ENCODE data around the gene DMRTC1. TPM values are rescaled to one million over a fixed set of nuclear protein-coding genes. Genes with fewer than 3 reads are reported as not detected.
"Not testable (repeated sequence)": the region's sequence is repeated elsewhere in the genome, so short reads cannot be mapped to it uniquely, and the experiment has no call there.

The DMRTC1 gene
- total and polyA plus RNA-seq, 4 donors: 0.23 to 1.2 TPM; not detected in 2

GRCh38 chrX:72830701-72831100 is 112.9 kb downstream of the DMRTC1 start:
- H3K36me3 ChIP-seq (ENCODE audit: control insufficient read depth in 4 of 4, insufficient read depth in 4 of 4, low read length in 4 of 4); H3K27ac ChIP-seq (ENCODE audit: low read depth in 1 of 2, low read length in 1 of 2); H3K4me3 ChIP-seq; H3K27me3 ChIP-seq (ENCODE audit: control insufficient read depth in 3 of 3, insufficient read depth in 3 of 3, low read length in 2 of 3); DNase-seq; H3K4me1 ChIP-seq (ENCODE audit: control insufficient read depth in 5 of 5, insufficient read depth in 5 of 5, low read length in 5 of 5); ATAC-seq (ENCODE audit: insufficient read depth, low FRiP score); H3K9me3 ChIP-seq (ENCODE audit: control insufficient read depth in 4 of 4, insufficient read depth in 3 of 4, low read length in 3 of 4); H3K9ac ChIP-seq (ENCODE audit: insufficient read depth in 1 of 2, low read length in 2 of 2): not testable (repeated sequence)
- WGBS, 2 donors: no CpG with 5 or more reads among the region's 13 CpGs

Other genes with a start within 250 kb of the DMRTC1 start
- 1 to 10 TPM; 3.8 to 4.0 TPM for gene PHKA1, start 229.5 kb downstream of the DMRTC1 start, total RNA-seq
- 1 to 10 TPM; 1.1 to 2.5 TPM for gene PHKA1, start 229.5 kb downstream of the DMRTC1 start, polyA plus RNA-seq
- gene DMRTC1B, start 166.9 kb downstream of the DMRTC1 start, total RNA-seq: under 1 TPM; 0.43 to 0.71 TPM
- under 1 TPM; 0.35 to 0.96 TPM for gene DMRTC1B, start 166.9 kb downstream of the DMRTC1 start, polyA plus RNA-seq
- gene FAM236B, start 161.2 kb downstream of the DMRTC1 start, total RNA-seq: not detected
- not detected for gene FAM236B, start 161.2 kb downstream of the DMRTC1 start, polyA plus RNA-seq
- gene FAM236D, start 135.6 kb downstream of the DMRTC1 start, total RNA-seq: not detected
- not detected for gene FAM236D, start 135.6 kb downstream of the DMRTC1 start, polyA plus RNA-seq
- gene FAM236C, start 31.2 kb downstream of the DMRTC1 start, total RNA-seq: not detected
- gene FAM236C, start 31.2 kb downstream of the DMRTC1 start, polyA plus RNA-seq: not detected
- not detected for gene FAM236A, start 5.6 kb downstream of the DMRTC1 start, total RNA-seq
- not detected for gene FAM236A, start 5.6 kb downstream of the DMRTC1 start, polyA plus RNA-seq
- not detected for gene PABPC1L2B, start 59.1 kb upstream of the DMRTC1 start, total RNA-seq
- not detected for gene PABPC1L2B, start 59.1 kb upstream of the DMRTC1 start, polyA plus RNA-seq
- gene PABPC1L2A, start 135.7 kb upstream of the DMRTC1 start, total RNA-seq: not detected
- gene PABPC1L2A, start 135.7 kb upstream of the DMRTC1 start, polyA plus RNA-seq: not detected

Data from lung (tissue), 10 donors.